Ascending aorta (tissue), 2 donors: Measurements from ENCODE around the gene TBC1D8. TPM values are rescaled to one million over a fixed set of nuclear protein-coding genes. Genes with fewer than 3 reads are reported as not detected.

ENCODE experiments used
- DNase-seq, 2 donors: peaks; one replicate each; pipeline ENCODE4 v3.0.0-alpha.2; 2019; ENCODE audit warnings: low spot score in 2 of 2
- H3K27ac ChIP-seq, 2 donors: fragments of 200-600 bp; sonication (generic); one replicate each; pipeline ENCODE4 v1.5.1; 2016 to 2017; ENCODE audit warnings: mild to moderate bottlenecking in 1 of 2
- H3K27me3 ChIP-seq: fragments of 200-600 bp; sonication (generic); one replicate; pipeline ENCODE4 v1.5.1; 2017
- H3K36me3 ChIP-seq, 2 donors: fragments of 200-600 bp; sonication (generic); one replicate each; pipeline ENCODE4 v1.5.1; 2016
- H3K4me1 ChIP-seq, 2 donors: fragments of 200-600 bp; sonication (generic); one replicate each; pipeline ENCODE4 v1.5.1; 2016 to 2017; ENCODE audit warnings: mild to moderate bottlenecking in 1 of 2
- H3K4me3 ChIP-seq, 2 donors: fragments of 200-600 bp; sonication (generic); one replicate each; pipeline ENCODE4 v1.5.1; 2016 to 2017; ENCODE audit warnings: mild to moderate bottlenecking in 1 of 2
- H3K9me3 ChIP-seq, 2 donors: fragments of 200-600 bp; sonication (generic); one replicate each; pipeline ENCODE4 v1.5.1; 2016
- CTCF ChIP-seq, 3 experiments: fragments of 200-600 bp in 2 of 3; fragments of 450-650 bp in 1 of 3; sonication (generic) in 2 of 3; IDR thresholded peaks; one replicate each; pipeline ENCODE4 v1.5.1; 2016 to 2019; ENCODE audit warnings: antibody characterized with exemption in 3 of 3, mild to moderate bottlenecking in 1 of 3, moderate library complexity in 1 of 3
- intact Hi-C: fragments of 100-400 bp; cut with DNase I; formaldehyde crosslinking; loops from one replicate; pipeline ENCODE4 v1.15.1; 2023
- total RNA-seq: library from RNA; depleted of rRNA; stranded (reverse); fragments of >200 nt; gene quantifications from one replicate; pipeline ENCODE4 v1.1.0, GENCODE V29; 2016

TBC1D8 gene
- total RNA-seq, 1 donor from 2014 or later = 17.8 TPM

- H3K4me3 ChIP-seq = peak overlapping the region; percentile 90
- intact Hi-C loops = loop anchor here (2.0 to 10.0 kb wide), 5 partner anchors 150 to 588 kb away; partner anchors contain the start of genes CHST10, CNOT11, PDCL3 and RNF149
- H3K36me3 ChIP-seq = peaks cover 36 to 45% of the 10 kb centered on the region in 2 donors
- H3K9me3 ChIP-seq = no peaks in the 10 kb centered on the region
- H3K27ac ChIP-seq = peak overlapping the region; percentile 89 to 91
- no peaks in the 10 kb centered on the region for H3K27me3 ChIP-seq
- TF ChIP-seq CTCF (IDR thresholded peaks at IDR 0.05) = no peak
- peaks cover 3 to 15% of the 10 kb centered on the region in 2 donors for H3K4me1 ChIP-seq
- no peak for DNase-seq
These were observed 148.5 kb downstream of the TBC1D8 start for GRCh38 chr2:101002562-101003277.

GRCh38 chr2:101001691-101002561, 149.3 kb downstream of the TBC1D8 start, which contains the start of gene RPL31:
Gene RPL31 (plus strand): TSS chr2:101002289. CDS start chr2:101002702, 413 bp downstream.
- no peaks in the 10 kb centered on the region for H3K27me3 ChIP-seq
- TF ChIP-seq CTCF (IDR thresholded peaks at IDR 0.05) = no peak
- no peaks in the 10 kb centered on the region for H3K9me3 ChIP-seq
- peaks cover 3 to 15% of the 10 kb centered on the region in 2 donors for H3K4me1 ChIP-seq
- peak; percentile 89 to 98 for DNase-seq
- H3K27ac ChIP-seq = peak within 1 kb of the TSS; percentile 89 to 91
- peak within 1 kb of the TSS; percentile 90 for H3K4me3 ChIP-seq
- intact Hi-C loops = loop anchor here (2.0 to 10.0 kb wide), 5 partner anchors 151 to 587 kb away; partner anchors contain the start of genes CHST10, CNOT11, PDCL3 and RNF149
- H3K36me3 ChIP-seq = peaks cover 30 to 37% of the 10 kb centered on the region in 2 donors

GRCh38 chr2:100999995-101000394, 151.2 kb downstream of the TBC1D8 start:
- Histone ChIP-seq H3K4me1 (peaks cover 3 to 15% of the 10 kb centered on the region in 2 donors), H3K4me3 (no peak overlapping the region), H3K27me3 (no peaks in the 10 kb centered on the region), H3K27ac (no peak overlapping the region), H3K9me3 (no peaks in the 10 kb centered on the region), H3K36me3 (peaks cover 17 to 31% of the 10 kb centered on the region in 2 donors)
- intact Hi-C loops = loop anchor here (5.0 to 10.0 kb wide), 2 partner anchors 307 to 585 kb away; partner anchors contain the start of genes CHST10 and RNF149
- TF ChIP-seq CTCF (IDR thresholded peaks at IDR 0.05) = no peak
- DNase-seq = no peak

DNA sequence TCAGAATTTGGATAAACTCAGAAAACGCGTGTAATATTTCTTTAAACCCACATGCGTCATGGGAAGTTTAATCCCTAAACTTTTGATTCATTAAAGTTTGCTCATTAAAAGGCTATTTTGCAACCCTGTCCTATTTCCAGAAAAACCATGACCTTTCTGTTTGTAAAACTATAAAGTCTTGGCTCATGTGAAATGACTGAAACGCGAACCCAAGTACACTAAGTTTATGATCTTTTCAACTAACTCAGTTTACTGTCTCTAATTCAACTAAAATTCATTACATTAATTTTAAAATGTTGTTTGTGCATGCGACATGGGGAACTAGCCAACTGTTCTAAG, 153.0 kb downstream of the TBC1D8 start:
- Histone ChIP-seq H3K27ac (no peak overlapping the region), H3K9me3 (no peaks in the 10 kb centered on the region), H3K4me3 (no peak overlapping the region), H3K4me1 (peaks cover 0 to 7% of the 10 kb centered on the region in 2 donors), H3K36me3 (peaks cover 13 to 27% of the 10 kb centered on the region in 2 donors), H3K27me3 (no peaks in the 10 kb centered on the region)
- no peak for DNase-seq
- no peak for TF ChIP-seq CTCF (IDR thresholded peaks at IDR 0.05)
- intact Hi-C loops = no loop called here

DNA sequence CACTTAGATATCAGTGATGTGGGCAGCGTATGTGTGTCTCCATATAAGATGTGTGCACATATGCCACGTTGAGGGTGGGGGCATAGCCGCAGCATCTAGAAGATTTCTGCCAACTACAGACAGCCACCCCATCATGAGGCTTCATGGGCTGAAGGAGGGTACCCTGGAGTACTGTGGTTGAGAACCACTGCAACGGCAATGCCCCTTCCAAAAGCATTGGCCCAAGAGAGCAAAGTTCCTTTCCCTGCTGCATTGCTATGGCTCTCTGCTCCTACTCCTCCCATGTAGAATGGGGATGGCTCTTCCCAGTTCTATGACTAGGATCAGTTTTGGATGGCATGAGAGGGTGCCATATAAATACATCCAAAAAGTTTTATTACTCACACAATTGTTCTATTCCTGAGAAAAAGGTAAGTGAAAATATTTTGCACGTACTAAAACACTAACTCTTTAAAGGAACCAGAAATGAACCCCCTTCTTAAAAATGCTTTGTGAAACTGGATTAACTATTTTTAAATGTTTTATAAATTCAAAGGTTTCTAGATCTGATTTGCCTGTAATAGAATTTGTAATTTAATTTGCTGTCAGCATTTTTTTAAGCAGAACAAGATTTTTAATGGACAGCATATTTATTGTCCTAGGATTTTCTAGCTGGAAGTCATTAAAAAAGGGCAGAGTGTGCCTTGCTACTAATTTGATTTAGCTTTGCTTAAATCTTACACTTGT, 153.5 kb downstream of the TBC1D8 start:
- H3K36me3 ChIP-seq = peaks cover 13 to 27% of the 10 kb centered on the region in 2 donors
- H3K9me3 ChIP-seq = no peaks in the 10 kb centered on the region
- intact Hi-C loops = no loop called here
- H3K4me3 ChIP-seq = no peak overlapping the region
- no peak for DNase-seq
- no peak for TF ChIP-seq CTCF (IDR thresholded peaks at IDR 0.05)
- H3K27ac ChIP-seq = no peak overlapping the region
- peaks cover 0 to 5% of the 10 kb centered on the region in 2 donors for H3K4me1 ChIP-seq
- H3K27me3 ChIP-seq = no peaks in the 10 kb centered on the region
